ENCODE measurements around the gene CHCHD3. TPM values are rescaled to one million over a fixed set of nuclear protein-coding genes. Genes with fewer than 3 reads are reported as not detected.

Gene CHCHD3
- total RNA-seq, 1 donor from 2014 or later = 194 TPM

- DNase-seq = no peak
- intact Hi-C loops (cut with DNase I) = no loop called here
- no peak for ATAC-seq (ENCODE audit: poor library complexity)
Observed at GRCh38 chr7:132810561-132810960, 271.3 kb downstream of the CHCHD3 start.

DNA sequence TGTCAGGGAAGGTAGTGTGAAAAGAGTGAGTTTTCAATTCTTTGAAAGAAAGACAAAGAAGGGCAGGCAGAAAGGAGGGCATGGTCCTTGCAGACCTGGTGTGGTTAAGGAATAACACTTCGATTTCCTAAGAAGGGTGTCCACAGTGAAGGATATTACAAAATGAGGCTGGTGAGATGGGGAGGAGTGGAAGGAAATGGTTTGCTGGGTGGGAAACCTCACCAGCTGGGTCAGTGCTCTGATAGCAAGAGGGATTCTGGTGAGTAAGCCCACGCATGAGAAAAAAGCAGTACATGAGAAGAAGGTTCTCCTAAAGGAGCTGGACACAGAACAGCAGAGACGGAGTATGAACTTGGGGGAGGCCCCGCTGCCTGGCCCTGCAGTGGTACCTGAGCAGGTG is 275.1 kb downstream of the CHCHD3 start:
- intact Hi-C loops (cut with DNase I) = no loop called here
- DNase-seq = no peak
- no peak for ATAC-seq (ENCODE audit: poor library complexity)

- intact Hi-C loops (cut with DNase I) = no loop called here
- no peak for ATAC-seq (ENCODE audit: poor library complexity)
- no peak for DNase-seq
Observed at GRCh38 chr7:132805766-132806165, 276.1 kb downstream of the CHCHD3 start.

- DNase-seq = no peak
Observed at GRCh38 chr7:132804849-132805485, 276.9 kb downstream of the CHCHD3 start.

GRCh38 chr7:132800522-132800921 is 281.4 kb downstream of the CHCHD3 start:
- ATAC-seq (ENCODE audit: poor library complexity) (no peak), DNase-seq (no peak)
- intact Hi-C loops (cut with DNase I) = no loop called here

More at GRCh38 chr7:132804849-132805485, 276.9 kb downstream of the CHCHD3 start:
- ATAC-seq (ENCODE audit: poor library complexity) = peak; percentile 82
- intact Hi-C loops (cut with DNase I) = no loop called here

DNA sequence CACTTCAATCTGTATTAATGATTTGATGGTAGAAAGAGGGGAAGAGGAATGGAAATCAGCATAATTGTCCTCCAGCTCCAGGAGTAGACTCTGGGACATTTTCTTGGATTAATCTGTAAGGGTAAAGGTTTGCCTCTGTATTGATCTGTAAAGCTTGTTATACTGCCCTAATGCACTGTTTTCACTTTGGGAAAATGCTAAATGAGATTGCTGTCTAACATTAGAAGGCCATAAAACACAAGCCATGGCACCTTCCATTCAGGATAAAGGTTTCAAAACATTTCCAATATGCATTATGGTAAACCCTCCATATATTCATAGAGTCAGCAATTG is 282.8 kb downstream of the CHCHD3 start:
- ATAC-seq (ENCODE audit: poor library complexity) = no peak
- intact Hi-C loops (cut with DNase I) = no loop called here
- DNase-seq = no peak

GRCh38 chr7:132797152-132797551 is 284.7 kb downstream of the CHCHD3 start:
- no peak for DNase-seq
- intact Hi-C loops (cut with DNase I) = no loop called here
- no peak for ATAC-seq (ENCODE audit: poor library complexity)

DNA sequence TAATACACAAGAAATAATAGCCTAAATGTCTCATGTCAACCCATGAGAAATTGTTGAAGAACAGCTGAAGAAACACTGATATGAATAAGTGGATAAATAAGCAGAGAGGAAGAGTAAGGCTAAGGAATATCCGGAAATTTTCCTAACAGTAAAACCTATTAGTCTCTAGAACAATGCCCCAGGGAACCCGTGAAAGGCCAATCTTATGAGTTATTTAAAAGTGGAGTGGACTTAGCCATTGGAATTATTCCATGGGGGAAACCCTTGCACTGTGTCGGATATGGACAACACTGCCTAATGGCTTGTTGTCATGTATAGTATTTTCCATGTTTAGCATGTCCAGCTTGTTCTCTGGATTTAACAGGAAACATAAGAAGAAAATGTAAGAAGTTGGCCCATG is 288.4 kb downstream of the CHCHD3 start:
- ATAC-seq (ENCODE audit: poor library complexity) (peak; percentile 52), DNase-seq (no peak)
- intact Hi-C loops (cut with DNase I) = no loop called here

DNA sequence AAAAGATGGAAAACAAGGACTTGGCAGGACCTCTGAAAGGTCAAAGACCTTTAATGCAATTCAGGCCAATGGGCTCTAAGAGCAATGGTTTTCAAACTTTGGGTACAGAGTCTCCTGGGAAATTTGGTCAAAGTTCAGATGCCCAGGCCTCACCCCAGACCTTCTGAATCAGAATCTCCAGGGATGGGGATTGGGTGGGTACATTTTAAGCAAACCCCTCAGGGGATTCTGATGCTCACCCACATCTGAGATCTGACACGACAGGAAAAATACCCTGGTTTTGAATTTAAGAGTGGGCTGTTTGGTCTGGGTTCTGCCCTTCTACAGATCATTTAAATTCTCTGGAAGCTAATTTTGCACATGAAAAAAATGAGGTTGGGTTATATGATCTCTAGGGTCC is 290.9 kb downstream of the CHCHD3 start:
- no peak for ATAC-seq (ENCODE audit: poor library complexity)
- intact Hi-C loops (cut with DNase I) = no loop called here
- DNase-seq = no peak

DNA sequence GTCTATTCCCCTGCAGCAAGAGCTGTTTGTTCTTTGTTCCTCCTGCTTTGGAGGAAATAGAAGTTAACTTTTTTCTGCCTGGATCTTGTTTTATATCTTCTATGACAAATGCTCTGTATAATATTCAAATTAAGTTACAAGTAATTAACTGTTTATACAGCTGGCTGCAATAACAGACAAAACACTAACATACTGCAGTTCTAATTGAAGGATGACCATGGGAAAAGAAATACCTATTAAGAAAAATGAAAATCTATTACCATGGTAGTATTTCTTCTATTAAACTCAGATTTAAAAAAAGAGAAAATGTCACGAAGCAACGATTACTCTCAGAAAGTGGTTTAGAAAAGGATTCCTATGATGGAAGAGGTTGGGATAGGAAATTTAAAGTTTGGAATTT is 291.8 kb downstream of the CHCHD3 start:
- DNase-seq = no peak
- intact Hi-C loops (cut with DNase I) = no loop called here
- ATAC-seq (ENCODE audit: poor library complexity) = no peak

GRCh38 chr7:132789281-132789680 is 292.6 kb downstream of the CHCHD3 start:
- intact Hi-C loops (cut with DNase I) = no loop called here

DNA sequence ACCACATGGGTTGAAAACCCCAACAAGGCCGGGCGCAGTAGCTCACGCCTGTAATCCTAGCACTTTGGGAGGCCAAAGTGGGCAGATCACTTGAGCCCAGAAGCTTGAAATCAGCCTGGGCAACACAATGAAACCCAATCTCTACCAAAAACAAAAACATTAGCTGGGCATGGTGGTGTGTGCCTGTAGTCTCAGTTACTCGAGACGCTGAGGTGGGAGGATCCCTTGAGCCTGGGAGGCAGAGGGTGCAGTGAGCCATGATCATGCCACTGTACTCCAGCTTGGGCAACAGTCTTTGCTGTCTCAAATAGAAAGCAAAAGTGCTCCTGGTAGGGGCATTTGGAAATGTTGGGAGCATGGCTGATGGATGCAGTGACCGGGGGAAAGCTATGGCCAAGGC is 296.0 kb downstream of the CHCHD3 start:
- no peak for DNase-seq
- ATAC-seq (ENCODE audit: poor library complexity) = no peak
- intact Hi-C loops (cut with DNase I) = no loop called here

More at GRCh38 chr7:132789281-132789680, 292.6 kb downstream of the CHCHD3 start:
- no peak for ATAC-seq (ENCODE audit: poor library complexity)
- DNase-seq = no peak

DNA sequence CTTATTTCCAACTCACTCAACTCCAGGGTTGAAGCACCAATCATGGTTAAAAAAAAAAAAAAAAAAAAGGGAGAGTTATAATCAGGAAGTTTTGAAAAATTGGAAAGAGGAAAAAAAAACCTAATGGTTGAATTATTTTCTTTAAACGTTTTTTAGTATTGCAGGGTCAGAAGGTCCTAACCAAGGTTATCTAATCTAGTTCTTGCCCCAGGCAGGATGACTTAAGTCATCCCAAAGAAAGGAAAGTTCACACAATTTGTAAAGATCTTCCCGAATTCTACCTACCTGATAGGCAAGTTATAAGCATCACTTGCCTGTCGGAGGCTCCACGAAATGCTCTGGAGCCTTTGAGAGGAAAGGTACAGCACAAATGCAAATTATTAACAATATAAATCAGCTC is 297.5 kb downstream of the CHCHD3 start:
- DNase-seq = no peak
- intact Hi-C loops (cut with DNase I) = no loop called here
- ATAC-seq (ENCODE audit: poor library complexity) = no peak

DNA sequence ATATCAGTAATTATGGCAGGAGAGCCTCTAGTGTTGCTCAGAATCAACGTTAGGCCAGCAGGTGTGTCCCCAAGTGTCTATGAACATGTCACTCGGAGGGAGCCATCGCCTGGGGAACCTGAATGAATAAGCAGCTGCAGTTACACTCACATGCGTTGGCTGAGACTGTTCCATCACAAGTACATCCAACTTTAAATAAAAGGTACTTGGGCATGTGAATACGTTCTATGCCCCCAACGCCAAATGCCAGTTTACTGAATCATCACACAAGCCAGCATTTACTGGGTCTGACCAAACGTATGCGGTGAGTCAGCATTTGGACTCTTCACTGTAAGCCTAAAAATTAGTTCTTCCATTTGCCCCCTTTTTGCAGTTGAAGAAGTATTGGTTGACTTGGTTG is 298.1 kb downstream of the CHCHD3 start:
- ATAC-seq (ENCODE audit: poor library complexity) (no peak), DNase-seq (no peak)
- intact Hi-C loops (cut with DNase I) = no loop called here

DNA sequence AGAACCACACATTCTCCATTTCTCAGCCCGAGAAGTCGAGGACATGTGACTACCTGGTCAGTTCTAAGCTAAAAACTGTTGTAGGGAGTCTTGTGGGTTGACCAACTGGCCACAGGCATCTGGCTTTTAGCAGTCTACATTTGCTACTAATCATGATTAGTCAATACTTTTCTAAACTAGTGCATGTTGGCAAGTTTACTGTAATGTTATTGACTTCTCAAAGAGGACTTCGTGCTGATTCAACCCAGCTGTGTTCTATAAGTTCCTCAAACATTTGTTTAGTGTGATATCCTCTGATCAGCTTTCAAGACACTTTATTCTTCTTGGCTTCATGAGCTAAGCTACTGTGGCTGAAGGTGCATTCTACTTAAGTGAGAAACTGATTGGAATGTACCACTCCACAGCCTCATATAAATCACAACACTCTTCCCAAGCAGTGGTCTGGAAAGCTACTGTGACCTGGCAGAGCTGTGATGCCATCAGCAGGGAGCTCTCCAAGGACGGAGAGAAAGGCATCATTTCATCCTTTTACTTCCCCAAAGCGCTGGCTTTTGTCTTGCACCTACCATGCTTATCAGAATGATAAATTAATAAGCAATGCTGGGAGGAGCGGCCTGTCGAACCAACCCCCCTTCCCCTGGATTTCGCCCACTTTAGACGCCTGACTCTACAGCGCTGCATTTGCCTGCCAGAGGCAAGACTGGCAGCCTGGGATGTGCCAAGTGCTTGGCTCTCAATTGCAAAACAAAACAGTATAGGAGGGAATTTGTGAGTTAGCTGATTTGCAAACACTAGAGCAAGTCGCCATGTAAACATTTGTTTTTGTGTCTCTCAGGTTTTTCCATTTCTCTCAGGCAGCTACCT is 298.9 kb downstream of the CHCHD3 start:
- no peak for ATAC-seq (ENCODE audit: poor library complexity)
- DNase-seq = no peak
- intact Hi-C loops (cut with DNase I) = no loop called here

DNA sequence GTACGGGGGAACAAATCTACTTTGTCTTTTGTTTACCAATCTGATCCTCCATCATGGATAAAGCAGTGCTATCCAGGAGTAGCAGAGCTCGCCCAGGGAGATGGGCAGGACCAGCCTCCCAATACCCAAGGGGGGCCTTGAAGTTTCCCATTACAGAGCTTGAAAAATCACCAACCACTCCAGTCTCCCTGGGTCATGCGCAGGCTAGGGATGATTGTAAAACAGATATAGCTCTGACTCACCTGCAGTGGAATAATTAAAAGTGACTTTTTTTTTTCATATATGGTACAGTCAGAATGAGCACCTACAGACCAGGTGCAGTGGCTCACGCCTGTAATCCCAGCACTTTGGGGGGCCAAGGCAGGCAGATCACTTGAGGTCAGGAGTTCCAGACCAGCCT is 301.1 kb downstream of the CHCHD3 start:
- intact Hi-C loops (cut with DNase I) = no loop called here
- no peak for DNase-seq
- no peak for ATAC-seq (ENCODE audit: poor library complexity)

DNA sequence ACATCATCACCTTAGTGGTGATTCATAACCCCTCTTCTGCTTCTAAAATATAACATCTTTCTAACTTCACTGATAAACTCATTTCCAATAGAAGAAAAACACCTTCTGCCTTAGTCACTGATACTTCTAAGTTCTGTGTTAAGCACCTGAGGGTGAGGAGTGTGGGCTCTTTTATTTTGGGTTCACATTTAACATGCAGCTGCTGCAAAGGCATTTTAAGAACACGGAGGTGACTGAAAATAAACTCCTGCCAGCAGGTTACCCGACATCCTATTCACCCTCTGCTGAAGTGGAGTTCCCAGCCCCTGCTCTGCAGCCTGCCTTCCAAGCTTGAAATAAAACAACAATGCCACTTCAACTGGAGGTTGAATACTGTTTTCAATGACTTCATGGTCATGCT is 302.7 kb downstream of the CHCHD3 start:
- DNase-seq (no peak), ATAC-seq (ENCODE audit: poor library complexity) (no peak)
- intact Hi-C loops (cut with DNase I) = no loop called here

- ATAC-seq (ENCODE audit: poor library complexity) = no peak
- no peak for DNase-seq
- intact Hi-C loops (cut with DNase I) = no loop called here
Observed at GRCh38 chr7:132778761-132779160, 303.1 kb downstream of the CHCHD3 start.

DNA sequence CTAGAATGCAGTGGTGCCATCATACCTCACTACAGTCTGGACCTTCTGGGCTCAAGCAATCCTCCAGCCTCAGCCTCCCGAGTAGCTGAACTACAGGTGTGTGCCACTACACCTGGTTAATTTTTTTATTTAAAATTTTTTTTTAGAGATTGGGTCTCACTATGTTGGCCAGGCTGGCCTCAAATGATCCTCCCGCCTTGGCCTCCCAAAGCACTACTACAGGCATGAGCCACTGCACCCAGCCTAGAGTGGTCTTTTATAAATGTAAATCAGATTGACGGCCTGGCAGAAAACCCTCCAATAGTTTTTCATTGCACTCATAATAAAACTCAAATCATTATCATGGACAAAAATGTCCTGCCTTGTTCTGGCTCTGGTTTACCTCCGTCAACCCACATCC is 303.9 kb downstream of the CHCHD3 start:
- intact Hi-C loops (cut with DNase I) = no loop called here
- ATAC-seq (ENCODE audit: poor library complexity) (no peak), DNase-seq (no peak)

- DNase-seq (no peak), ATAC-seq (ENCODE audit: poor library complexity) (no peak)
- intact Hi-C loops (cut with DNase I) = no loop called here
Observed at GRCh38 chr7:132777414-132777813, 304.5 kb downstream of the CHCHD3 start.
